HG02571 (cell line): Measurements from ENCODE around the gene COL20A1.
"Not testable (repeated sequence)": the region's sequence is repeated elsewhere in the genome, so short reads cannot be mapped to it uniquely, and the experiment has no call there.

Source experiments
- ATAC-seq: cut with Tn5 transposase; IDR thresholded peaks from one replicate; pipeline ENCODE4 v1.9.1; 2021; ENCODE audit warnings: mild to moderate bottlenecking, moderate library complexity; ENCODE audit not compliant: unreplicated experiment

Gene COL20A1

GRCh38 chr20:63290136-63290676 is 2.8 kb upstream of the COL20A1 start:
- ATAC-seq: no peak

- ATAC-seq: no peak
Measured at GRCh38 chr20:63290677-63291472, 2.1 kb upstream of the COL20A1 start.

GRCh38 chr20:63291811-63292210 is 1.2 kb upstream of the COL20A1 start:
- no peak for ATAC-seq

- no peak for ATAC-seq
Measured at GRCh38 chr20:63292292-63292701, 689 bp upstream of the COL20A1 start.

- no peak for ATAC-seq
Measured at GRCh38 chr20:63293456-63293855, 470 bp downstream of the COL20A1 start.

- ATAC-seq: no peak
Measured at GRCh38 chr20:63293871-63294535, 1.0 kb downstream of the COL20A1 start.

GRCh38 chr20:63294536-63294900 is 1.5 kb downstream of the COL20A1 start:
- ATAC-seq: no peak

- ATAC-seq: no peak
Measured at GRCh38 chr20:63295018-63295417, 2.0 kb downstream of the COL20A1 start.

- no peak for ATAC-seq
Measured at GRCh38 chr20:63295422-63295821, 2.4 kb downstream of the COL20A1 start.

- no peak for ATAC-seq
Measured at GRCh38 chr20:63295846-63296245, 2.9 kb downstream of the COL20A1 start.

GRCh38 chr20:63296531-63297299 is 3.7 kb downstream of the COL20A1 start:
- no peak for ATAC-seq

- ATAC-seq: no peak
Measured at GRCh38 chr20:63297371-63297781, 4.4 kb downstream of the COL20A1 start.

GRCh38 chr20:63297796-63298572 is 5.0 kb downstream of the COL20A1 start:
- no peak for ATAC-seq

- no peak for ATAC-seq
Measured at GRCh38 chr20:63298731-63299312, 5.8 kb downstream of the COL20A1 start.

GRCh38 chr20:63301671-63302070 is 8.7 kb downstream of the COL20A1 start:
- ATAC-seq: no peak

GRCh38 chr20:63303095-63303666 is 10.2 kb downstream of the COL20A1 start:
- no peak for ATAC-seq

- ATAC-seq: no peak
Measured at GRCh38 chr20:63305393-63305792, 12.4 kb downstream of the COL20A1 start.

GRCh38 chr20:63305933-63306672 is 13.1 kb downstream of the COL20A1 start:
- ATAC-seq: not testable (repeated sequence)
